DMS153 (cell line): ENCODE results near the gene WT1.
"Not testable (repeated sequence)": the region's sequence is repeated elsewhere in the genome, so short reads cannot be mapped to it uniquely, and the experiment has no call there.

ENCODE experiments used
- DNase-seq: peaks from one replicate; lab custom pipeline; 2025; lab: John Stamatoyannopoulos, UW

The WT1 gene

GRCh38 chr11:32386770-32387377 is 48.5 kb downstream of the WT1 start:
- DNase-seq = no peak

DNA sequence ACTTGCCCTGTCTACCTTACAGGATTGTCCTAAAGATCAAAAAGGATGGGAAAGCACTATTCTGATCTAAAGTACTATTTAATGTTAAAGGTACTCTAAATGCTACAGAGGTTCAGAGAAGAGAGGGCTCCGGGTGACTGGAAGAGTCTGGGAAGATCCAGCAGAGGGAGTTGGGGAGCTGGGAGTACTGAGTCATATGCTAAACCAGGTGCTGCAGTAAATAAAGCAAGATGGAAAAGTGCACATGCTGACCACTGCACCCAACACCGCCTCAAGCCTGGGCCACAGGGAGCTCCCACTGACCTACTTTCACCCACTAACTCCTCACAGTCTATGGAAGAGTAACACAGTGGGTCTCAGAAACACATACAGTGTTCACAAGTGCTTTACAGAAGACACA is 49.3 kb downstream of the WT1 start:
- DNase-seq = no peak

GRCh38 chr11:32382339-32383049 is 52.8 kb downstream of the WT1 start:
- DNase-seq = no peak

GRCh38 chr11:32381179-32381578 is 54.2 kb downstream of the WT1 start:
- no peak for DNase-seq

- DNase-seq = no peak
Measured at GRCh38 chr11:32379719-32380118, 55.6 kb downstream of the WT1 start.

GRCh38 chr11:32375826-32376225 is 59.5 kb downstream of the WT1 start:
- no peak for DNase-seq

DNA sequence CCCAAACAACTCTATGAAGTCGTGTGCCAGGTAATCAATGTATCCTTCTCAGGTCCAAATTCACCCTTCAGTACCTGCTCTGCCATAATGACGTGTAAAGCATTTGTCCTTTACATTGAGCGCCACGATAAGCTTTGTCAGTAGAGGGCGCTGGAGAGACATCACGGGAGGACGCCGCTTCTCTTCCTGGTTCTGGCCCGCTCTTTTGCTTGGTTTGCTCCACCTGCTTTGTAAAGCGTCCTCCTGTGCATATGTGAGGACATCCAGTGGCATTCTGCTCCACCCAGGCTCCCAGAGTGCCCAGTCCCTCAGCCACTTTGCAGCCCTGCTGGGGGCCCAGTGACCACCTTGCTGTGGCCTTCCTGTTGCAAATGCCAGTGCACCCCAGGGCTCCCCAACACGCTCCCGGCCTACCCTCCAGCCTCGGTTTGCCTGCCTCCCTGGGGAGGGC is 61.1 kb downstream of the WT1 start:
- DNase-seq = peak; percentile 10

GRCh38 chr11:32369987-32370386 is 65.4 kb downstream of the WT1 start:
- not testable (repeated sequence) for DNase-seq

GRCh38 chr11:32366666-32367065 is 68.7 kb downstream of the WT1 start:
- no peak for DNase-seq

DNA sequence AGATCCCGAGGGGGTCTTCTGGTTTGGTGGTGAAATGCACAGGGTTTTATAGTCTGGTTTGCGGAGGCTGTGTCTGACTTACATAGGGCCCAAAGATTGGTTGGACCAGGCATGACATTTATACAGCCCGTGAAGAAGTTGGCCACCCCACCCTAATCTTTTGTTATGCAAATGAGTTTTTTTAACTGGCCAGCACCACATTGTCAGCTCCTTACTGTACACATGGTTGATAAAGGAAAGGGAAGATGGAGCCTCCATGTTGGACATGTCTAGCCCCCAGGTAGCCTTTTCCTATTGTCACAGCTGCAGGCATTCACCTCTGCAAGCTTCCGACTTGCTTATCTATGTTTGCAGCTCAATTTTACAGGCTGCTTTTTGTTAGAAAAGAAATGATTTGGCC is 70.1 kb downstream of the WT1 start:
- no peak for DNase-seq

GRCh38 chr11:32358729-32359128 is 76.6 kb downstream of the WT1 start:
- DNase-seq = no peak

DNA sequence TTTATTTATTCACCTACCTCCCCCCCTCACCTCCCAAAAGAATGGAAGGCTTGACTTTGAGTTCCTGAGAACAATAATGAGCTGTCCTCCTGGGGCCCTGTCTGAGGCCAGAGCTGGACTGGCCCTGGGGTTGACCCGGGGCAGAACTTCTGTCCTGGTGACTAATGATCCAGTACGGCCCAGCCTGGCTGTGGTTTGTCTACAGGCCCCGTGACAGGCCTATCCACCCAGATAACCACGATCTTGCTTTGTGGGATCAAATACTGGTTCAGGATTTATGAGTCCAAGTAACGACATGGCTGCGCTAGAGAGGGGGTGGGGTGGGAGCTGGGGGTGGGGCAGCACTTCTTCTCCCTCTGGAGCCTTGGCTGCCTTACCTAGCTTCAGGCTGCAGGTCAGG is 81.5 kb downstream of the WT1 start:
- DNase-seq = no peak

DNA sequence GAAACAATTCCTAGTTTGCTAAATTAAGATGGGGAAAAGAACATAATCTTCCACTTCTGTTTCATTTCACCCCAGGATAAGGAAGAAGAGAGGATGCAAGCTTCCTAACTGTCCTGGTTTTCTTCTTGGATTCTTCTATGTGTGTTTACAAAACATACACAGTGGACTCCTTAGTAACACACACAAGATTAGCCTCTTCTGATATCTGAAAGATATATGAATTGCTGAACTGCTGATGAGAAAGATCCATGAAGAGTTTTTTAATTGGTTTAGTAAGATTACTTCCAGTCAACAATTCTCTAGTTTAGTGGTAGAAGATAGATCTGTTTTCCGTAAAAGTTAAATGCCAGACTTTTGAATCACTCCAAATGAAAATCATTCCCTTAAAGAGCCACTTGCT is 86.8 kb downstream of the WT1 start:
- no peak for DNase-seq

DNA sequence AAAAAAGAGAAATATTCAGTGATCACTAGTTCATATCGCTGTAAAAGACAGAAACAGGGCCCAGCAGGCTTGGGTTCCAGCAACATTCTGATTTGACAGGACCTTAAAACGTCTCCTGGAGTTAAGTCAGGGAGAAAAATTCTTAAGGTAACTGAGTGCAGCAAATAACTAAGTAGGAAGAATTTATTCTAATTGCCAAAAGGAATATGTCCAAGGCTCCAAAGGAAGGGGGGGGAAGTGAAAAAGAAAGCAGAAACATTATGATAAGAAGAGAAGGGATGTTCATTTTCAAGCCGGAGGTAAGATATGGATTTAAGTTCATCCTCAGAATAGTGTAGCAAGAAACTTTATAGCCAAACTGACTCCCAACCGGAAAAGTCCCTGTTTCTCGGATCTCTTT is 90.4 kb downstream of the WT1 start:
- no peak for DNase-seq

DNA sequence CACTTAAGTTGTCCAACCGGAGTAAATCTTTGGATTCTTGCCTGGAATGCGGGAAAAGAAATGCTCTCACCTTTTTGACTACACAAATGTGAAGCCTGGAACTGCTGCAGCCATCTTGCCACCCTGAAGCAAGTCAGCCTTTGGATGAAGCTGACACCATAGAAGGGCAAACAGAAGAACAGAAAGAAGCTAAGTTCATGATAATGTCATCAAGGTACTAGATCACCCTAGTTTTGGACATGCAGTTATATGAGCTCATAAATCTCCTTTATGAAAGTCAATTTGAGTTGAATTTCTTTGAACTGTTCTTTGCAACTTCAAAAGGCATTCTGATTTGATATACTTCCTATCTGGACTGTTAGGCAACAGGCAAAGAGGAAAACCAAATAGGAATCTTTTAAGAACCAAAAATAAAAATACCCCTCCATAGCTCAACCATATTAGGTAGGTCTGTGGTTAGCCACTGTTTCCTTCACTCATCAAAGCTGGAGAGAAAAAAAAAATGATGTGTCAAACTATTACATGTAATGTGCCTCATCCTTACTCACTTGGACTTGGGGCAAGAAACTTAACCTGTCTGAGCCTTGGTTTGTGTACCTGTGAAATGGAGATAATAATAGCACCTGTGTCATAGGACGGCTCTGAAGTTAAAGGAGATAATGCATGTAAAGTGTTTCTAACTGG is 91.9 kb downstream of the WT1 start:
- no peak for DNase-seq

DNA sequence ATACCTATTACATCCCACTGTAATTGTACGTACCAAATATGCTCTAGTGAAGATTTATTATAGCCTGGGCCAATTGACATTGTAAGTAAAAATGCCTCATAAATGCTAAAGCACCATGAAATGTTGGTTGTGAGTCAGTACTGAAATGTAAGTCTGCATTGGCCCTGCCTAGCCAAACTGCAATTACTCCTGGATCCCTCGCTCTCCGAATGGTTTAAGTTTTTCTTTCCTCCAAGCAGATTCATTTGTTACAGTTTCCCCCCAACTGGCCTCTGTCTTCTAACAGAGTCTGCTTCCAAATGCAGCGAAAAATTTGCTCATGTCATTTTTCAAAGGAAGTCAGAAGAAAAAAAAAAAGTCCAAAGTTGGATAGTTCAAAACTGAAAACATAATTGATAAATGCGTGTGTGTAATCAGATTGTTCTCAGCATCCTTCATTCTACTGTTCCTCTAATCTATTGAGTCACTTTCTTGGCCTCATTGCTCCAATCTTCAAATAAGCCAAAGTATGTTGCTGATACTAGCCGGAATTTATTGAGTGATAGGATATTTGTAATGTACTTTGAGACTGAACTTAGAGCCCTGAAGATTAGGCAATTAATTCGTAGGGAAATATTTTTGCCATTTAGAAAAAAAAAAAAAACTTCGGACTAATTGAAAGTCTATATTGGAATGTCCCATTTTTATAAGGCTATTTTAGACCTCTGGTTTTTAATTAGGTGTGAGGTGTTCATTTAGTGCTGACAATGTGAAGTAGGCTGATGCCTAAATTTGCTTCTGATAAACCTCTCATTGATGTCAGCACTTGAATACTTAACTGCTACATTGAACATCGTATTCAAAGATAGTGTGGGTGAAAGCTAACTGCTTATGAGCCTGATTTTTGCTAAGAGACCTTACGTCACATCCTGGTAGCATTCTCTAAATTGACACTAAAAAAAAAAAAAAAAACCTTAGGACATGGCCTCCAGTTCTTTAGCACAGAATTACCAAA is 93.4 kb downstream of the WT1 start:
- DNase-seq = no peak

DNA sequence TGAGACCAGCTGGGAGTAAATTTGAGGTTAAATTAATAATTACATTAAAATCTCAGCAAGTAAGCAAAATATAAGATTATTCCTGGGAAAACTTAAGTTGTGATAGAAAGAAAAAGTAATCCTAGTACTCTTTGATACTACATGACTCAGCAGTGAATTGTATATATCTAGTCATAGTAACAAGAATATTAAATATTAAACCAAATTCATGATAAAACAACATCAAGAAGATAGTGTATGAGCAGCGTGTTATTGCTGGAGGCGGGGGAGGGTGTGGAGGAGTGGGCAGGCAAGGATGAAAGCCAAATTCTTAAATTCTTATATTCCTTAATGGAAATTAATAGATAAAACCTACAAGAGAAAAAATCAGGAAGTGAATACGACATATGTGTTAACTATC is 95.2 kb downstream of the WT1 start:
- no peak for DNase-seq
